Muscle of back (tissue), 11 donors: ENCODE measurements around the gene USP35. TPM values are rescaled to one million over a fixed set of nuclear protein-coding genes. Genes with fewer than 3 reads are reported as not detected.
"Not testable (repeated sequence)": the region's sequence is repeated elsewhere in the genome, so short reads cannot be mapped to it uniquely, and the experiment has no call there.

Experiments
- DNase-seq, 3 donors: peaks; one replicate each; pipeline versions ENCODE4 v3.0.0 to v3.0.0-alpha.2; 2013
- polyA plus RNA-seq, 10 donors: library from polyadenylated mRNA; unstranded; fragments of 120-200 nt; gene quantifications; one replicate each; pipeline ENCODE4 v1.2.1, GENCODE V29; 2013; ENCODE audit not compliant: insufficient read length in 10 of 10

Gene USP35
- polyA plus RNA-seq, 10 donors = 2.9 to 5.6 (median 4.1) TPM

GRCh38 chr11:78233046-78233445 lies 44.3 kb downstream of the USP35 start:
- DNase-seq = not testable (repeated sequence)

- DNase-seq = no peak
These were observed 45.3 kb downstream of the USP35 start for GRCh38 chr11:78234006-78234405.

- no peak for DNase-seq
These were observed 48.8 kb downstream of the USP35 start for GRCh38 chr11:78237293-78238046.

GRCh38 chr11:78239781-78240180 lies 51.1 kb downstream of the USP35 start:
- DNase-seq = no peak

GRCh38 chr11:78241475-78241874 lies 52.8 kb downstream of the USP35 start:
- no peak for DNase-seq

GRCh38 chr11:78244080-78244479 lies 55.4 kb downstream of the USP35 start:
- no peak for DNase-seq

- no peak for DNase-seq
These were observed 56.0 kb downstream of the USP35 start for GRCh38 chr11:78244546-78245255.

GRCh38 chr11:78248191-78248590 lies 59.5 kb downstream of the USP35 start:
- DNase-seq = no peak

GRCh38 chr11:78248903-78249302 lies 60.2 kb downstream of the USP35 start:
- no peak for DNase-seq

GRCh38 chr11:78250099-78250498 lies 61.4 kb downstream of the USP35 start:
- DNase-seq = no peak

GRCh38 chr11:78251083-78251775 lies 62.5 kb downstream of the USP35 start:
- DNase-seq = peak in 2 of 3 donors; percentile 48 to 79

- DNase-seq = no peak
These were observed 65.1 kb downstream of the USP35 start for GRCh38 chr11:78253797-78254196.

- no peak for DNase-seq
These were observed 65.5 kb downstream of the USP35 start for GRCh38 chr11:78254268-78254667.

- no peak for DNase-seq
These were observed 67.2 kb downstream of the USP35 start for GRCh38 chr11:78255919-78256318.

GRCh38 chr11:78256962-78257361 lies 68.2 kb downstream of the USP35 start:
- DNase-seq = peak in 1 of 3 donors; percentile 61

GRCh38 chr11:78257654-78258053 lies 68.9 kb downstream of the USP35 start:
- DNase-seq = no peak

GRCh38 chr11:78259777-78260487 lies 71.2 kb downstream of the USP35 start:
- DNase-seq = peak in 1 of 3 donors; percentile 41

- DNase-seq = no peak
These were observed 72.6 kb downstream of the USP35 start for GRCh38 chr11:78261367-78261766.

GRCh38 chr11:78261828-78262227 lies 73.1 kb downstream of the USP35 start:
- no peak for DNase-seq

- DNase-seq = no peak
These were observed 73.5 kb downstream of the USP35 start for GRCh38 chr11:78262238-78262637.

- peak in 2 of 3 donors; percentile 35 to 83 for DNase-seq
These were observed 74.0 kb downstream of the USP35 start for GRCh38 chr11:78262691-78263090.
